SH-SY5Y (cell line): ENCODE measurements around the gene FZR1.

ENCODE experiments used
- GATA2 ChIP-seq: IDR thresholded peaks from 2 replicates; pipeline ENCODE4 v1.6.1; 2011; ENCODE audit warnings: mild to moderate bottlenecking, low read depth, low read length
- GATA3 ChIP-seq: IDR thresholded peaks from 2 replicates; pipeline ENCODE4 v1.6.1; 2011; ENCODE audit warnings: low read depth, mild to moderate bottlenecking, low read length, moderate library complexity

The FZR1 gene

GRCh38 chr19:3523361-3524077, 17.4 kb downstream of the FZR1 start:
- TF ChIP-seq GATA3, result no peak
- no peak for TF ChIP-seq GATA2

- TF ChIP-seq GATA2 (no peak), GATA3 (no peak)
These were observed 18.1 kb downstream of the FZR1 start for GRCh38 chr19:3524078-3524842.

GRCh38 chr19:3524904-3525451, 18.9 kb downstream of the FZR1 start:
- TF ChIP-seq GATA2 (no peak), GATA3 (no peak)

GRCh38 chr19:3526507-3527237, 20.6 kb downstream of the FZR1 start:
- no peak for TF ChIP-seq GATA3
- no peak for TF ChIP-seq GATA2

- no peak for TF ChIP-seq GATA3
- no peak for TF ChIP-seq GATA2
These were observed 21.3 kb downstream of the FZR1 start for GRCh38 chr19:3527238-3527910.

GRCh38 chr19:3528080-3528479, 22.0 kb downstream of the FZR1 start:
- no peak for TF ChIP-seq GATA2

GRCh38 chr19:3528539-3529211, 22.6 kb downstream of the FZR1 start:
- TF ChIP-seq GATA3, result no peak
- no peak for TF ChIP-seq GATA2

GRCh38 chr19:3530389-3530788, 24.3 kb downstream of the FZR1 start:
- TF ChIP-seq GATA2, result no peak
- no peak for TF ChIP-seq GATA3

- TF ChIP-seq GATA2 (no peak), GATA3 (no peak)
These were observed 25.6 kb downstream of the FZR1 start for GRCh38 chr19:3531716-3532115.

- TF ChIP-seq GATA2 (no peak), GATA3 (no peak)
These were observed 26.2 kb downstream of the FZR1 start for GRCh38 chr19:3532154-3532786.

- TF ChIP-seq GATA3 (no peak), GATA2 (no peak)
These were observed 26.9 kb downstream of the FZR1 start for GRCh38 chr19:3533033-3533432.

- TF ChIP-seq GATA3 (no peak), GATA2 (no peak)
These were observed 27.6 kb downstream of the FZR1 start for GRCh38 chr19:3533563-3534216.
